Adrenal gland (tissue), 12 donors: ENCODE measurements around the gene MINDY4. TPM values are rescaled to one million over a fixed set of nuclear protein-coding genes. Genes with fewer than 3 reads are reported as not detected.

ENCODE experiments used
- DNase-seq, 7 donors: peaks; one replicate each; pipeline ENCODE4 v3.0.0-alpha.2; 2019 to 2020
- H3K27ac ChIP-seq, 5 donors: fragments of 200-600 bp; sonication (generic) in 4 of 5; 1 replicate in 3 of 5; 2 replicates in 2 of 5; pipeline versions ENCODE4 v1.5.1 to v1.8.0; 2016 to 2020; ENCODE audit warnings: mild to moderate bottlenecking in 1 of 5
- H3K27me3 ChIP-seq: fragments of 200-600 bp; 2 replicates; pipeline ENCODE4 v1.8.0; 2021
- H3K36me3 ChIP-seq, 2 donors: fragments of 200-600 bp; replicated peaks in 1 of 2; 1 replicate in 1 of 2; 2 replicates in 1 of 2; pipeline versions ENCODE4 v1.5.1 to v1.8.0; 2018 to 2022
- H3K4me1 ChIP-seq, 2 donors: fragments of 200-600 bp; replicated peaks in 1 of 2; 1 replicate in 1 of 2; 2 replicates in 1 of 2; pipeline versions ENCODE4 v1.5.1 to v1.8.0; 2018 to 2021
- H3K4me3 ChIP-seq, 4 donors: fragments of 200-600 bp; sonication (generic) in 3 of 4; one replicate each; pipeline ENCODE4 v1.5.1; 2016 to 2018
- H3K9me3 ChIP-seq, 3 donors: fragments of 200-600 bp; sonication (generic) in 1 of 3; replicated peaks in 1 of 3; 1 replicate in 2 of 3; 2 replicates in 1 of 3; pipeline versions ENCODE4 v1.5.1 to v1.8.0; 2016 to 2021
- CTCF ChIP-seq, 6 experiments: fragments of 450-650 bp in 4 of 6; fragments of 200-600 bp in 2 of 6; sonication (generic) in 1 of 6; IDR thresholded peaks; 1 replicate in 5 of 6; 2 replicates in 1 of 6; pipeline versions ENCODE4 v1.5.1 to v1.8.0; 2016 to 2021; ENCODE audit warnings: antibody characterized with exemption in 6 of 6, mild to moderate bottlenecking in 2 of 6, moderate library complexity in 1 of 6
- POLR2A ChIP-seq, 2 donors: fragments of 450-650 bp; IDR thresholded peaks; one replicate each; pipeline ENCODE4 v1.6.1; 2017; ENCODE audit warnings: antibody characterized with exemption in 2 of 2, mild to moderate bottlenecking in 2 of 2, moderate library complexity in 1 of 2
- WGBS, 4 donors: extraction: QIAGEN DNeasy Blood & Tissue Kit in 2 of 4; methylation state at CpG; one replicate each; pipeline versions ENCODE4 v1.1.5 to v1.1.7; 2013 to 2017; 5-methylcytosine and 5-hydroxymethylcytosine counted together
- intact Hi-C, 2 donors: fragments of 100-400 bp; cut with DNase I; formaldehyde crosslinking; loops; one replicate each; pipeline versions ENCODE4 v1.14.1 to v1.15.0; 2022 to 2023
- polyA plus RNA-seq, 3 donors: library from polyadenylated mRNA; stranded (reverse); fragments of 200-250 nt in 2 of 3; fragments of 350-450 nt in 1 of 3; fragmentation: Illumina TruSeq in 1 of 3; extraction: RNeasy Lipid Tissue Mini Kit (QIAGEN cat#74804) in 1 of 3; gene quantifications; one replicate each; pipeline ENCODE4 v1.2.3, GENCODE V29; 2013 to 2014
- total RNA-seq, 9 donors: library from RNA; depleted of rRNA in 4 of 9; stranded (reverse); fragments of >200 nt in 4 of 9; fragments of 120-200 nt in 1 of 9; fragmentation: NEBNext Ultra II Directional in 1 of 9; extraction: Animal tissue kit (Norgen Biotek cat#: 25700) in 1 of 9; gene quantifications; one replicate each; pipeline versions ENCODE4 v1.1.0 to v1.2.4, GENCODE V29; 2013 to 2023
- donor health status: healthy with polysubstance abuse.
- donor health status: Bipolar disorder and iron deficiency.
- donor health status: DM: yes; HTN: yes; CAD: no.
- donor health status: DM: no; HTN: no; CAD: no.
- donor health status: DM: no; HTN: no; CAD: no.
- donor health status: DM: yes; HTN: yes; CAD: no.

Gene MINDY4
- total and polyA plus RNA-seq, 12 donors, result 4.8 to 19.9 (median 7.3) TPM

- Histone ChIP-seq H3K27ac (no peak overlapping the region), H3K4me1 (no peaks in the 10 kb centered on the region)
- TF ChIP-seq POLR2A (IDR thresholded peaks at IDR 0.05) (no peak), CTCF (IDR thresholded peaks at IDR 0.05) (no peak)
Measured at GRCh38 chr7:30865821-30866220, 94.6 kb downstream of the MINDY4 start.

GRCh38 chr7:30866939-30867338 lies 95.7 kb downstream of the MINDY4 start:
- 75 to 93% (median 78%) methylated on average over 7 of the region's 7 CpGs for WGBS, 4 donors
- intact Hi-C loops, result no loop called here
- no peaks in the 10 kb centered on the region for H3K36me3 ChIP-seq
- no peaks in the 10 kb centered on the region for H3K27me3 ChIP-seq
- H3K9me3 ChIP-seq, result no peaks in the 10 kb centered on the region
- no peaks in the 10 kb centered on the region for H3K4me1 ChIP-seq
- no peak for DNase-seq
- no peak for TF ChIP-seq CTCF (IDR thresholded peaks at IDR 0.05)
- no peak for TF ChIP-seq POLR2A (IDR thresholded peaks at IDR 0.05)
- no peak overlapping the region for H3K4me3 ChIP-seq
- no peak overlapping the region for H3K27ac ChIP-seq

More at GRCh38 chr7:30865821-30866220, 94.6 kb downstream of the MINDY4 start:
- Histone ChIP-seq H3K36me3 (no peaks in the 10 kb centered on the region), H3K4me3 (no peak overlapping the region), H3K9me3 (no peaks in the 10 kb centered on the region), H3K27me3 (no peaks in the 10 kb centered on the region)
- intact Hi-C loops, result no loop called here
- DNase-seq, result no peak
- WGBS, 4 donors, result 86 to 100% (median 97%) methylated on average over 4 of the region's 4 CpGs

DNA sequence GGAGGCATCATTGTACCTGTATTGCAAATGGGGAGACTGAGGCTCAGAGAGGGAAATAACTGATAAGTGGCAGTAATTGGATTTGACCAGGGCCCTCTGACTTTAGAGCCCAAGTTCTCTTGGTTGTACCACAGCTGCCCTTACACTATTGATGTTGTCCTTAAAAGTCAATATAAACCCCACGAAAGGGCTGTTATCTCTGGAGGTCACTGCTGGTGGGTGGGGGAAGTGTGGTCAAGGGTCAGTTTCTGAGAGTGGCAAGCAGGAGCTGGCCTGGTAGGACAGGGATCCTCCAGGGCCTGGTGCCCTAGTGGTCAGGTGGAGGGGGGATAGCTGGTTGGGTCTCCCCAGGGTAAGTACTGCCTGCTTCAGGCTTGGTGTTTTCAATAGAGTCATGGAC lies 96.3 kb downstream of the MINDY4 start:
- TF ChIP-seq CTCF (IDR thresholded peaks at IDR 0.05), result no peak
- TF ChIP-seq POLR2A (IDR thresholded peaks at IDR 0.05), result no peak
- WGBS, 4 donors, result 55 to 79% (median 65%) methylated on average over 1 of the region's 1 CpG
- no peaks in the 10 kb centered on the region for H3K27me3 ChIP-seq
- intact Hi-C loops, result no loop called here
- H3K36me3 ChIP-seq, result no peaks in the 10 kb centered on the region
- no peak overlapping the region for H3K27ac ChIP-seq
- H3K4me1 ChIP-seq, result no peaks in the 10 kb centered on the region
- no peaks in the 10 kb centered on the region for H3K9me3 ChIP-seq
- DNase-seq, result no peak
- no peak overlapping the region for H3K4me3 ChIP-seq

DNA sequence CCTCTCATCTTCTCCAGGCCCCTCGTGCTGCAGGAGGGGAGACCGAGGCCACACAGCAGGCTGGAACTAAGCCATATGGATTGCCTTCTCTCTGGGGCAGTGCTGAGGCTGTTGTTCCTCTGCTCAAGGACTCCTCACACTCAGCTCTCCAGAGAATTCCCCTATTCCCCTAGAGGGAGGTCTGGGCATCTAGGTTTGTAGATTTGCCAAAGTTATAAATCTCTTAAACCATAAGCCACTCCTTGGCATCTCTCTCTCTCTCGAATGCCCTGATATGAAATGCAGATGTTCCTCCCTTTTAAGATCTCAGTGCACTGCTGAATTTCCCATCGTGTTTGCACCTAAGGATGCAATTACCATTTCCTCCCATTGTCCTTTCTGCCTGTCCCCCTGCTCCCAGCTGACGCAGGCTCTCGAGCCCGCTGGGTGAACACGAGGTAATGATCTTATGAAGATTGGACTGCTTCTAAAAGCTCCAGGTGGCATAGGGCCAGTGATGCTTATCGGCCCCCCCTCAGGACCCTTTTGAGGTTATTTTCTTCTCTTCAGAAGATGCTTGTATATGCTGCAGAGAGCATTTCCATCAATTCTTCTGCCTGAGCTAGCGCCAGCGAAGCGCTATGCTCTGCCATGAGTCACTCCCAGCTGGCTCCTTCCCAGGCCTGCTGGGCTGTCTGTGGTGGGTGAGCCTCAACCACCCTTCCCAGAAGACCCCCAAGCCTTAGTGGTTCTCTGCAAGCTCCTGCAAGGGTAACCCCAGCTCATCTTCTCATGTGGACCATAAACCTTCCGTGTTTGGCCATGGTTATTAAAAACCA lies 98.8 kb downstream of the MINDY4 start:
- no peaks in the 10 kb centered on the region for H3K36me3 ChIP-seq
- H3K9me3 ChIP-seq, result no peaks in the 10 kb centered on the region
- no peak overlapping the region for H3K4me3 ChIP-seq
- TF ChIP-seq CTCF (IDR thresholded peaks at IDR 0.05), result no peak
- no peak for TF ChIP-seq POLR2A (IDR thresholded peaks at IDR 0.05)
- H3K27ac ChIP-seq, result peak overlapping the region in 1 of 5 donors; percentile 40
- intact Hi-C loops, result no loop called here
- DNase-seq, result peak in 4 of 7 donors; percentile 40 to 80 (median 47)
- no peaks in the 10 kb centered on the region for H3K4me1 ChIP-seq
- WGBS, 4 donors, result 73 to 80% (median 79%) methylated on average over 13 of the region's 13 CpGs
- H3K27me3 ChIP-seq, result no peaks in the 10 kb centered on the region
